Measurements from ENCODE around the gene ATP8B3.
A peak's percentile ranks its signal among the peaks of the same experiment; 100 is the strongest.
"Not testable (repeated sequence)": the region's sequence is repeated elsewhere in the genome, so short reads cannot be mapped to it uniquely, and the experiment has no call there.

The ATP8B3 gene

DNA sequence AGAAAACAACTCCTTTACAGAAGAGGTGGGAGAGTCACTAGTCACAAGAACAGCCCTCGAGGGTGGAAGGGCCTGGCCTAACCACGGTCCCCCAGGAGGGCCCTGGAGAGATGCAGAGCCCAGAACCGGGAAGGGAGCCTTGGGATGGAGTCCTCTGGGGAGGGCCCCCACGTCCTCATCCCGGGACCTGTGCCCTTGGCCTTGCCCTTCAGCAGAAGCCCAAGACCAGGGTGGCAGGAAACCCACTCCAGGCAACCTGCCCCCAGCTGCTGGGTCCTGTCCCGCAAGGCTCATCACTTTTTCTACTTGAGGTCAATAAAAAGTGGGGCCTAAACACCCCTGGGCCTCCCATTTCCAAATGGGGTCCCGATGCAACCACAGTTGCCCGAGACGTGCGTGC lies 2.3 kb upstream of the ATP8B3 start:
- no peak for DNase-seq

DNA sequence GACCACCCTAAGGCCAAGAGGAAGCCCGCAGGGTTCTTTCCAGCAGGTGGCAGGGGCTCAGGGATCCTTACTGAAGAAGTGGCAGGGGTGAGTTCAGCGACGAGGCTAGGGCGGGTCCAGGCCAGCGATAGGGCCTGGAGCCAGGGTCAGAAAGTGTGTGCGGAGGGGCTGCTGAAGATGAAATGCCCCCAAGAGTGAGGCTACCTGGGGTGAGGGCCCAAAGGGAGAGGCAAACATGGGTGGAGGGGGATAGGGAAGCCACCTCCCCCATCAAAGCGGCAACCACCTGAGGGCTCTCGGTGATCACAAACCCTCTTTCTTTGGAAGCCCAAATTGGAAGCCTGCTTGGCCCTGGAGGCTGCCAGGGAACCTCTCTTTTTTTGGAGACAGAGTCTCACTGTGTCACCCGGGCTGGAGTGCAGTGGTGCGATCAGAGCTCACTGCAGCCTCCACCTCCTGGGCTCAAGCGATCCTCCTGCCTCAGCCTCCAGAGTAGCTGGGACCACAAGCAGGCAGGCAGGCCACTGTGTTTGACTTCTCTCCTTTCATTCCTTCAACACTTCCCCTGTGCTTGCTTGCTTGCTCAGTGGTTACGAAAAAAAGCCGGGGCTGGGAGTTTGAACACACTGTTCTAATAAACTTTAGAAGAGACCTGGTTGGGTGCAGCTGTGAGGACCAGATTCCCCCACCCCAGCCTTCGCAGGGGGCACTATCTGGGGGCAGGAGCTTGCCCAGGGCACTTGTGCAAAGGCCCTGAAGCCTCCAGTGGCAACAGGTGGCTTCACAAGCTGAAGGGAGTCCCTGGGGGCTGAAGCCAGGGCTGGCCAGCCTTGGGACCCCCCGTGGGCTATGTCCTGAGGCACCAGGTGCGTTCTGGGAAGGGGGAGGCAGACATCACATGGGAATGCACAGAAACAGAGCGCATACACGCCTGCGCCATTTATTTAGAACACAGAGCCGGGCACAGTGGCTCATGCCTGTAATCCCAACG lies 1.4 kb upstream of the ATP8B3 start:
- DNase-seq, result no peak

DNA sequence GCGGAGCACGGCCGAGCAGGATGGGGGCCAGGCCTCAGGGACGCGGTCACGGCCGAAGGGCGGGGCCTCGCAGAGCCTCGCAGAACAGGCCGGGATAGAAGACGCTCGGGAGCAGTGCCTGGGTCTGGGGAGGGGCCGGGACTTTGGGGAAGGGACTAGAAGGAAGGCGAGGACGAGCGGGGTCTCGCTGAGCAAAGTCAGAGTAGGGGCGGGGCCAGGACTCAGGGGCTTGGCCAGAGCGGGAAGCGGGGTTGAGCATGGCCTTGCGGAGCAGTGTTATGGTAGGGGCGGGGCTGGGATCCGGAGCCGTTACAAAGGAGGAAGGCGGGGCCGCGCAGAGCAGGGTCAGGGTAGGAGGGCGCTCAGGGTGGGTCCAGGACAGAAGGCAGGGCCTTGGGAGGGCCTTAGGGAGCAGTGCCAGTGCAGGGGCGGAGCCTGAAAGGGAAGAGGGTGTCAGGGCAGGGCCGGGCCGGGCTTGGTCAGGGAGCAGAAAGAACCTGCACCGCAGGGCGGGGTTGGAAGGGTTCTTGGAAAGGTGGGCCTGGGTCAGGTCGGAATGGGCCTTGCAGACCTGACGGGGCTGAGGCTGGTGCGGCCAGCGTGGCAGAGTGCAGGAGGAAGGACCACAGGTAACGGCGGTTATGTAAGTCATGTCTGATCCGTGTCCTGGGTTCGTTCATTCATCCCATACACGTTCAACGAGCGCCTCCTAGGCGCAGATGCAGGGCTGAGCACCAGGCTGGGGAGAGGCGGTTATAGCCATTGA lies 533 bp upstream of the ATP8B3 start:
- DNase-seq, result peak; percentile 91

DNA sequence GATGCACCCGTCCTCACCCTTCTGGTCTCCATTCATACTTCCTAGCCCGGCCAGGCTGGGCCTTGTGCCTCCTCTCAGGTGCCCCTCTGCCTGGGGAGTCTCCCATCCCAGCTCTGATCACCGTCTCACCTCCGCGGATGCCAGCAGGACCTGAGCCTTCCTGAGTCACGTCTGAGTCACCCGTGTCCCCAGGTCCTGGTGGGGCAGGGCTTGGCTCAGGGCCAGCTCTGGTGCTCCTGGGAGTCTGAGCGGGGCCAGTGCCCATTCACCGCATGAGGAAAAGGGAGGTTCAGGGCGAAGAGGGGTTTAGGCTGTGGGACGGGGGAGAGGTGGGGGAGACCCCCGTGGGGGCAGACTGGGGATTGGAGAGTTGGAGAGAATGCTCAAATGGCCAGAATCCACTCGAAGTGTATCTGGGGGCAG lies 593 bp downstream of the ATP8B3 start:
- DNase-seq, result peak; percentile 74

DNA sequence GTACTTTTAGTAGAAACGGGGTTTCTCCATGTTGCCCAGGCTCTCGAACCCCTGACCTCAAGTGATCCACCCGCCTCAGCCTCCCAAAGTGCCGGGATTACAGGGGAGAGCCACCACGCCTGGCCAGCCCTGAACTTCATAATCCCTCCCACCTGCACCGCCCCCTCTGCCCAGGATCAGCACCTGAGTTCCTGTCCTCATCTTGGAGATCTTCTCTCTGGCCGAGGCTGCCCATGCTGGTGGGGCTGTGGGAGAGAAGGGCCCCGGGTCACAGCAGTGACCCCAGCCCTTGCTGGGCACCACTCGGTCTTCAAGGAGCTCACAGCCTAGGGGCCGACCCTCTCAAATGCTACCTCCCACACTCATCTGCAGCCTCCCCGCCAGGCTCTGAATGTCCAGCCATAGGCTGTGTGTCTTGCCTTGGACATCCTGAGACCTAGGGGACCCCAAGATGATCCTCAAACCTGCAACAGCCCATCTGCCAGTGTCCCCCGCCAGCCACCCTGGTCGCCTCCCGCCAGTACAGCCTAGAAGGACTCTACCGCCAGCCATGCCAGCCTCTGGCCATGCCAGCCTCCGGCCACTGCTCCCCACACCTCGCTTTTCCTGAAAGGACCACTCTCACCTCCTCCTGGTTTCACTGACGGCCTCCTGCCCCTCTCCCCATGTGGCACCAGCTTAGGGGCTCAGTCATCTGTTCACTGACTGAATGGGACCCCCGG lies 1.5 kb downstream of the ATP8B3 start:
- no peak for DNase-seq

DNA sequence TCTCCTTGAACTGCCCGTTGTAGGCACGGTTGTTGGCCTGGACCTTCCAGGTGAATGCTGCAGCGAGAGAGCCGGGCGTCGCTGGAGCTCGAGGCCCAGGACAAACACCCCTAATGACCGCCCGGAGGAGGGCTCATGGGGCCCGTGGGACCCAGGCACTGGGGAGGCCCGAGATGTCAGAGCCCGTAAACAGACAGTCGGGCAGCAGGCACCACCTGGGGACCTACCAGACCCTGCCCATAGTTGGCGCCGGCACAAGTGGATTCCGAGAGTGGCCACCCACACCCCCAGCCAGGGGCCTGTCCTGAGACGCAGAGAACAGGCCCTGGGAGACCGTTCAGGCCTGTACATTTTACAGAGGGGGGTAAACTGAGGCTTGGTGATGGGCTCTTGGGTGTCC lies 2.4 kb downstream of the ATP8B3 start:
- no peak for DNase-seq

DNA sequence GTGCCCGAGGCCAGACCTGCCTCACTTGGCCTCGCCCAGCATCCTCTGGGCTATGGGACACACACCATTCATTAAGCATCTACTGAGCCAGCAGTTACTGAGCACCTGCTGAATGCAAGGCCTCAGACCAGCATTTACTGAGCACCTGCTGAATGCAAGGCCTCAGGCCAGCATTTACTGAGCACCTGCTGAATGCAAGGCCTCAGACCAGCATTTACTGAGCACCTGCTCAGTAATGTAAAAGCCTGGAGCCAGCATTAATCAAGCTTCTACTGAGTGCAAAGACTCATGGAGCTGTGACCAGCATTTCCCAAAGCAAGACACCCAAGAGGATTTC lies 3.7 kb downstream of the ATP8B3 start:
- no peak for DNase-seq

DNA sequence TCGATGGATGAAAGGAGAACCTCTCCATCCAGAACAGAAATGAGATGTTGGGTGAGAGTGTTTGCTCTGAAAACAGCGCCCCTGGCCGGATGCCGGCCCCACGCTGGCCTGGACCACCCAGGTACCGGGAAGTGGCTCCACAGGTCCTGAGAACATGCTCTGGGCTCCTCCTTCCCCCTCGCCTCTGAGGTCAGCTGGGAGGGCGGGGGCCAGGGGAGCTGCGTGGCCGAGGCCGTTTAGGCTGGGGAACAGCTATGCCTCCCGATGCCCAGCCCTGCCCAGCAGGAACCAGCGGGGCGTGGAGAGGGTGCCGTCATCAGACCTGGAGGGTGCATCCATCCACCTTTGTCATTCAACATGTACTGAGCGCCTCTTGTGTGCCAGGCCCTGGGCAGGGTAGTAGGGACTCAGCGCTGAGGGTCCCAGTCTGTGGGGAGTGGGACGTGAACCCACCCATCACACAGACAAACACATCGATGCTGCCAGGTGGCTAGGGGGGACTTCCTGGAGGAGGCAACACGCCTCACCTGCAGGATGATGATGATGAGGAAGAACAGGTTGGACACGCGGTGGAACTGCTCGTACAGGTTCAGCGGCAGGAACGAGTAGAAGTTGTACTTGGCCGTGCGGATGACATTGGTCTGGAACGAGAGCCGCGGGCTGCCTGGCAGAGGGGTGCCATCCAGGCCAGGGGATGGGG lies 4.2 kb downstream of the ATP8B3 start:
- no peak for DNase-seq

DNA sequence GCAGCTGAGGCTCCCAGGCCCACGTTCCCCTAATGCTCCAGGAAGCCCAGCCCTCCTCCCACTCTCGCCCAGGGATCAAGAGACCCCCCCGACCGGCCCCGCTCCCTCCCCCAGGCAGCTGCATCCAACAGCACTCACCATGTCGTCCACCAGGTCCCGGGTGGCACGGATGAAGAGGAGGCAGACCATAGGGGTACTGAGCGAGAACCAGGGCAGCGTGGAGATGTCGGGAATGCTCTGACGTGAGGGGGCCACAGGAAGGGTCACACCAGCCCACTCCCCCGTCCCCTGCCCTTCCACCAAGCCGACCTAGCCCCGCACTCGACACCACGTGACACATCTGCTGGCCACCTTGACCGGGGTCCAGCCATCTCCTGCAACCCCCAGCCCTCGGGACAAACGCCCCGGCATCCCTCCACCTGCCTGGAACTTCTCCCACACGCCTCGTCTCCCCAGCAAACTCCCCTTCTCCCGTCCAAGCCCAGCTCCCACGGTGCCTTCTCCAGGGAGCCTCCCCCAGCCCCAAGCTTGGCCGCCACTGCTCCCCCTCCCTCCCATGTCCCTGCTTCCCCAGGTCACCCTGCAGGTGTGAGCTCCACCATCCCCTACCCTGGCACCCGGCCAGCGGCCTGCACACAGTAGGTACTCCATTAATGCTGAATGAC lies 4.9 kb downstream of the ATP8B3 start:
- no peak for DNase-seq

DNA sequence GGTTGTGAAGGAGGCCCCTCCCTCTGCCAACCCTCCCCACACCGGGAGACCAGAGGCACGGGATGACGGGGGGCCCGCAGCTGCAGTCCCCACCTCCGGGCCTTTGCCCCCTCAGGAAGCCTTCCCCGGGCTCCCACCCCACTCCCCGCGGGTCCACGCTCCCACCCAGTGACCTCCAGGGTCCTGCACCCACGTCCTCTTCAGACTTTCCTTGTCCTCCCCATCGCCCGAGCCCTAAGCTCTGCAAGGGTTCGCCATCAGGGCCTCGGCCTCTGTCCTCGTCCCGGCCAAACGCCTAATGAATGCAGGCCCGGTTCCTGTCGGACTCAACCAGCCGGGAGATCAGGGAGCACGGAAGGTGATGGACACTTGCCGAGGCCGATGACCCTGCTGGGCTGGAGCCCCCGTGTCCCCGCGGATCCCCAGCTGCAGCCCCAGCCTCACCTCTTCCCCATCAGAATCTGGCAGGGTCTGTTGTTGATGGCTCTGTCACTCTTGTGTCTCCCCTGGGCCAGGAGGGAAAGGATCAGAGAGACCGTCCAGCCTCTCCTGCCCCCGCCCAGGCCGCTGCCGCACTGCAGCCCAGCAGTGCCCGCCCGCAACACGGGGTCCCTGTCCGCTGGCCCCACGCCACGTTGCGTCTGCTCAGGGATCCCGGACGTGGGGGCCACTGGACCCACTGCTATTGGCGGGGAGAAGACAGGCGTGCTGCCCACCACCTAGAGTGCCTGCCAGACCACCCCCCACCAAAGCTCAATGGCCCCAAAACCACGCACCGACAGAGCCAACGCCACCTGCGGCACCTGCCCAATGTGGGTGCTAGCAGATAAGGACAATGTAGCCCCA lies 5.7 kb downstream of the ATP8B3 start:
- no peak for DNase-seq

DNA sequence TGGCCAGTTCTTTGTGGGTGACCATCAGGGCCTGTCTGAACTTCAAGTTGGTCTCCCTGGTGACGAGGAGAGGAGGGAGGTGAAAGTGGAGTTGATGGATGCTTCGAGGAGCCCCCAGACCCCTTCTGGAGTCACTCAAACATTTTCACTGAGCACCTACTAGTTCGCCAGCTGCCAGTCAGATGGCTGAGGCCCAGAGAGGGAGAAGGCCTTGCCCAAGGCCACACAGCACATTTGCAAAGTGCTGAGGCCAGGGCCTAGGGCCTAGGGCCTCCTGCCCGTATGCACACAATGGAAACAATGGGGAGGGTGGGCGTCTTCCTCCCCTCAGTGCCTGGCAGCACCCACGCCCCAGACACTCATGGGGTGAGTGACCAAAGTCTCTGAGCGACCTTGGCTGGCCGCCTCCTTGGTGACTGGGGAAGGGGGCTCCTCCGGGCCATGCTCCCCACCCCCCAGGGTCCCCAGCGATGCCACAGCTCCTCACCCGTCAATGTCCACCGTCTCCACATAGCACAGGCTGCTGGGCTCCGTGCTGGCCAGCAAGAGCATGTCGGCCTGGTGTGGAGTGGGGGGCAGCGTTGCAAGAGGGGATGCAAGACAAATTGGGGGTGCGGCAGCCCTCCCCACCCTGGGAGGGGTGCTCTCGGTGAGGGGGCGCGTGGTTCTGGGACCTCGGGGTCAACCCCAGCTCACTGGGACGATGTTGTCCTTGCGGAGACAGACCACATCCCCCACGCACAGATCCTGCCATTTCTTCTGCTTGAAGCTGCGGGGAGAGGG lies 6.5 kb downstream of the ATP8B3 start:
- no peak for DNase-seq

DNA sequence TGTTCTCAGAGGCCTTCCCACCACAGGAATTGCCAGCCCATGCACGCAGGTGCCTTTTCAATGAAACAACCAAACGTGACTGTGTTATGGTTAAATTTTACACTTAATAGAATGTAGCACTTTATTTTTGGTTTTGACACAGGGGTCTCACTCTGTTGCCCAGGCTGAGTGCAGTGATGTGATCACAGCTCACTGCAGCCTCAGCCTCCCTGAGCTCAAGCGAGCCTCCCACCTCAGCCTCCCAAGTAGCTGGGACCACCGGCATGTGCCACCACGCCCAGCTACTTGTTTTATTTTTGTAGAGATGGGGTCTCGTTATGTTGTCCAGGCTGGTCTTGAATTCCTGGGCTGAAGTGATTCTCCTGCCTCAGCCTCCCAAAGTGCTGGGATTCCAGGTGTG lies 7.2 kb downstream of the ATP8B3 start:
- no peak for DNase-seq

DNA sequence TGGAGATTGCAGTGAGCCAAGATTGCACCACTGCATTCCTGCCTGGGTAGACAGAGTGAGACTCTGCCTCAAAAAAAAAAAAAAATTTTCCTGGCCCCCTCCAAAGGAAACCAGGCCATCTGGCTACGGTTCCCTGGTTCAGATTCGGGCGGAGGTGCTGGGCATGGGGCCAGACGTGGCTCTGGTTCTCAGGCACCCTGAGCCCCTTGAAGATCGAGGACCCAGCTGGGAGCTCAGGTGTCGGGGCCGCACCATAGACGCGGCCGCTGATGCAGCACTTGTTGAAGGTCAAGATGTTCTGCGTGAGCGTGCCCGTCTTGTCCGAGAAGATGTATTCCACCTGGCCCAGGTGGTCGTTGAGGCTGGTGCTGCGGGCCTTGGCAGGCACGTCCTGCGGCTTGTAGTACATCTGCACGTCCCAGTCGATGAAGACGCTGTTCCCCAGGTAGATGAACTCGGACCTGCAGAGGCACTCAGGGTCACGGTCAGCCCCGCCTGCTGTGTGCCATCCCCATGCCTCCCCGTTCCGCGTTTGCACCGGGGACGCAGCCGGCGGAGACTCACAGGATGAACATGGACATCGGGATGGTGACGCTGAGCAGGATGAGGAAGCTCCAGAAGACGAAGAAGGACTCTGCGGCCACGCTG lies 12.3 kb downstream of the ATP8B3 start:
- no peak for DNase-seq

DNA sequence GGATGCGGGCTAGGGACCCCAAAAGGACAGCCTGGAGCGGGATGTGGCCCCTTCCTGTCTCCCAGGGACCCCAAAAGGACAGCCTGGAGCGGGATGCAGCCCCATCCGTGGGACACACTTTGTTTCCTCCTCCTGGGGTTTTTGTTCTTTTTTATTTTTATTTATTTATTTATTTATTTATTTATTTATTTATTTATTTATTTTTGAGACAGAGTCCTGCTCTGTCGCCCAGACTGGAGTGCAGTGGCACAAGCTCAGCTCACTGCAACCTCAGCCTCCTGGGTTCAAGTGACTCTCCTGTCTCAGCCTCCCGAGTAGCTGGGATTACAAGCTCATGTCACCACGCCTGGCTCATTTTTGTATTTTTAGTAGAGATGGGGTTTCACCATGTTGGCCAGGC lies 14.8 kb downstream of the ATP8B3 start:
- DNase-seq, result not testable (repeated sequence)

DNA sequence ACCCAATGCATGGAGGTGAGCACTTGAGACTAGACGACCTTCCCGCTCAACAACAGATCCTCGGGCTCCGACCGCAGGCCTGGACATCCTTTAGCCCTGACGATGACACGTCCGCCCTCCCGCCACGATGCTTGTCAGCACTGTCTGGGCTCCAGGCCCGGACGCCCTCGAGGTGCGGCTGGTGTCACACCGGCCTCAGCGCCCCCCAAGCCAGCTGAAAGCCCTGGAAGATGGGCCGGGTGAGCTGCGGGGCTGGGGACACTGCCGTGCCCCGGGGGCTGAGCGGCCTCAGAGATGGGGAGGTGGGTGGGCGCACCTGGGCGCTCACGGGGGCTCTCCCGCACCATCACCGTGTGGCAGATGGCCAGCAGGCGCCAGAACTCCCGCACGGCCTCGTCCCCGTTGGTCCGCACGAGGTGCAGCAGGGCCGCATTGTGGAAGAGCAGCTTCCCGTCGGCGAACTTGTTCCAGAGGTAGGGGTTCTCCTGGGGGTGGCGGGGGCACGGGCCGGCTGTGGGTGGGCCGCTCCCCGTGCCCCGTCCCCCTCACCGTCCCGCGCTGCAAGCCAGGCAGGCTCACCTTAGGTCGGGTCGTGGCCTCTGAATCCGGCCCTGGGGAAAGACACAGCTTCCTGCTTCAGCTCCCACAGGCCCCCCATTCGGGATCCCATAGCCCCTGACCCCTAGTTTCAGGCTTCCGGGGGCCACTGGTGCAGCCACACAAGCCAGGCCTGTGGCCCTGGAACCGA lies 15.5 kb downstream of the ATP8B3 start:
- no peak for DNase-seq

DNA sequence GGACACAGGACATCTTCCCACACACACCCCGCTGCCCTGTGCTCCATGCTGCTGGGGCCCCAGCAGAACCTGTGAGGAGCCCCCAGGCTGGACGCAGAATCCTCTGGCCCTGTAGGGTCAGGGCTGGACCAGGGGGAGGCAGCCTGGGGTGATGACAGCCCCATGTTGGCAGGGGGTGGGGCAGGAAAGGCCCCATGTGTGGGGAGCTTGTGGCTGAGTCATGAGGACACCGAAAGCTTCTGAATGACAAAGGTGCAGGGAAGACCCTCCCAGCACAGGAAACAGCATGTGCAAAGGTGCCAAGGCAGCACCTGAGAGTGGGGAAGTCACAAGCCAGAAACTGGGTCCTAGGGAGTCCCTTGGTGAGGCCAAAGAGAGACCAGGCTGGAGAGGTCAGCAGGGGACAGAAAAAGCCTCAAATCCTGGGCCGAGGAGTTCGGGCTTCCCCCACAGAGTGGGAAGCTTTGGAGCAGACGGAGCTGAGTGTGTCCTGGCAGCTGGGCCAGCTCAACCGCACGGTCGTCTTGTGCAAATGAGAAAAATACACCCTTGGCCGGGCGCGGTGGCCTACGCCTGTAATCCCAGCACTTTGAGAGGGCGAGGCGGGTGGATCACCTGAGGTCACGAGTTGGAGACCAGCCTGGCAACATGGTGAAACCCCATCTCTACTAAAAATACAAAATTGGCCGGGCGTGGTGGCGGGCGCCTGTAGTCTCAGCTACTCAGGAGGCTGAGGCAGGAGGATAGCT lies 17.5 kb downstream of the ATP8B3 start:
- no peak for DNase-seq

DNA sequence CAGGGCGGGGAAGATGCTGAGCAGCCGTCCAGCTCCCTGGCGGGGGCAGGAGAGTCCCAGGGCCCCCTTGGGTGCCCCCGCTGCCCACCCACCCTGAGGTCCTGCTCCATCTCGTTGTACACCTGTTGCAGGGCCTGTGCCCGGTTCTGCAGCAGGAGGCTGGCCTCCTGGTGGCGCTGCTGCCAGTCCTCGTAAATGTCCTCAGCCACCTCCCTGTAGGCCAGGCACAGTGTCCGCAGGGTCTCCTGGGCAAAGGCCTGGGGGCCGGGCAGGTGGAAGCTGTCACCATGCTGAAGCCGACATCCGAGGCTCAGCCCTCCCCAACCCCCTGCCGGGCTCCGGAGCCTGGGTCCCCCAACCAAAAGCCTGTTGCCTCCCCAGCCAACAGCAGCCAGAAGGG lies 20.2 kb downstream of the ATP8B3 start:
- DNase-seq, result no peak

DNA sequence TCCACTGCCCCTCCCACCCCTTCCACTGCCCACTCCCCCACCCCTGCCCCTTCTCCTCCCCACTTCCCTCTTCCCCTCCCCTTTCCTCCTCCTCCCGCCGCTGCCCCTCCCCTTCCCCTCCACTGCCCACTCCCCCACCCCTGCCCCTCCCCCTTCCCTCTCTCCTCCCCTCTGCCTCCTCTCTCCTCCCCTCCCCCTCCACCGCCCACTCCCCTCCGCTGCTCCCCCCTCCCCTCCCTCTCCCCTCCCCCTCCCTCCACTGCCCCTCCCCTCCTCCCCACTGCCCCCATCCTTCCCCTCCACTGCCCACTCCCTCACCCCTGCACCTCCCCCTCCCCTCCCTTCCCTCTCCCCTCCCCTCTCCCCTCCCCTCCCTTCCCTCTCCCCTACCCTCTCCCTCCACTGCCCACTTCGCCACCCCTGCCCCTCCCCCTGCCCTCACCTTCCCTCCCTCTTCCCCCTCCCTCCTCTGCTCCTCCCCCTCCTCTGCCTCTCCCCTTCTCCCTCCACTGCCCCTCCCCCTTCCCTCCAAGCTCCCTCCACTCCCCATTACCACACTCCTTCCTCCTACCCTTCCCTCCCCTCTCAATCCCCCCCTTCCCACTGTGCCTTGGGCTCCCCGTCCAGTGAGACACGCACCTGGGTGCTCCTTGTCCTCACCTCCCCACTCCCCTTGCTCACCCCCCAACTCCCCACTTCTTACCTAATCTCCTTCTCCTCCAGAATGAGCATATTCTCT lies 21.9 kb downstream of the ATP8B3 start:
- DNase-seq, result no peak

Measured in fibroblast of skin of right biceps (primary cell).